Activated CD8-positive, alpha-beta memory T cell treated with anti-CD3 and anti-CD28 coated beads, Interleukin-2, amount 50 U/mL, for 48 hours (primary cell): Measurements from ENCODE around the gene HOXB4.

Experiments
- DNase-seq: peaks from one replicate; pipeline ENCODE4 v3.0.0-alpha.2; 2020

HOXB4 gene

GRCh38 chr17:48589060-48589830 lies 11.1 kb upstream of the HOXB4 start:
- no peak for DNase-seq

- no peak for DNase-seq
These were observed 10.4 kb upstream of the HOXB4 start for GRCh38 chr17:48588528-48588927.

GRCh38 chr17:48588074-48588415 lies 9.9 kb upstream of the HOXB4 start:
- no peak for DNase-seq

- no peak for DNase-seq
These were observed 9.3 kb upstream of the HOXB4 start for GRCh38 chr17:48587276-48588073.

GRCh38 chr17:48586355-48587258 lies 8.5 kb upstream of the HOXB4 start:
- DNase-seq: no peak

GRCh38 chr17:48584223-48584741 lies 6.1 kb upstream of the HOXB4 start:
- no peak for DNase-seq

- DNase-seq: no peak
These were observed 5.6 kb upstream of the HOXB4 start for GRCh38 chr17:48583708-48584222.

GRCh38 chr17:48582750-48583069 lies 4.6 kb upstream of the HOXB4 start:
- no peak for DNase-seq

- no peak for DNase-seq
These were observed 1.8 kb upstream of the HOXB4 start for GRCh38 chr17:48579760-48580554.

GRCh38 chr17:48579471-48579759 lies 1.3 kb upstream of the HOXB4 start:
- DNase-seq: no peak

- DNase-seq: no peak
These were observed 693 bp upstream of the HOXB4 start for GRCh38 chr17:48578616-48579470.

GRCh38 chr17:48577330-48577945 lies 712 bp downstream of the HOXB4 start:
- no peak for DNase-seq

GRCh38 chr17:48576479-48577309 lies 1.5 kb downstream of the HOXB4 start:
- DNase-seq: no peak

- DNase-seq: no peak
These were observed 2.3 kb downstream of the HOXB4 start for GRCh38 chr17:48575673-48576478.

GRCh38 chr17:48575066-48575582 lies 3.0 kb downstream of the HOXB4 start:
- DNase-seq: no peak

- DNase-seq: no peak
These were observed 3.6 kb downstream of the HOXB4 start for GRCh38 chr17:48574505-48575065.

GRCh38 chr17:48571826-48572417 lies 6.2 kb downstream of the HOXB4 start:
- DNase-seq: no peak
